GM23338 (cell line): ENCODE measurements around the gene ZSWIM3.

Experiments
- CTCF ChIP-seq, 2 experiments: fragments of 200-600 bp in 1 of 2; sonication (generic) in 1 of 2; conservative IDR thresholded peaks; 2 replicates each; pipeline versions ENCODE4 v1.5.1 to v1.6.1; 2016 to 2017; ENCODE audit warnings: antibody characterized with exemption in 2 of 2, low read depth in 2 of 2, mild to moderate bottlenecking in 2 of 2, moderate library complexity in 1 of 2
- EZH2 ChIP-seq: fragments of 200-600 bp; sonication (generic); IDR thresholded peaks from one replicate; pipeline ENCODE4 v1.8.0; 2017; ENCODE audit warnings: antibody characterized with exemption, mild to moderate bottlenecking, low read depth; ENCODE audit not compliant: unreplicated experiment
- EZH2phosphoT487 ChIP-seq: fragments of 200-600 bp; sonication (generic); IDR thresholded peaks from one replicate; pipeline ENCODE4 v1.8.1; 2018; ENCODE audit warnings: antibody characterized with exemption; ENCODE audit not compliant: unreplicated experiment
- JUNB ChIP-seq: IDR thresholded peaks from one replicate; pipeline ENCODE4 v1.6.1; 2016; ENCODE audit warnings: antibody characterized with exemption; ENCODE audit not compliant: unreplicated experiment
- POLR2AphosphoS5 ChIP-seq: IDR thresholded peaks from 2 replicates; pipeline ENCODE4 v1.6.1; 2016; ENCODE audit warnings: antibody characterized with exemption, low read depth
- REST ChIP-seq: IDR thresholded peaks from one replicate; pipeline ENCODE4 v1.6.1; 2018; ENCODE audit warnings: antibody characterized with exemption; ENCODE audit not compliant: unreplicated experiment

GRCh38 chr20:45873409-45874103 is 16.1 kb downstream of the ZSWIM3 start:
- TF ChIP-seq EZH2 (no peak), CTCF (conservative IDR thresholded peaks at IDR 0.05; ENCODE audit: low read depth in 2 of 2) (no peak), POLR2AphosphoS5 (no peak), JUNB (no peak), EZH2phosphoT487 (no peak), REST (no peak)
